Inferior parietal cortex (tissue), 1 donor: Measurements from ENCODE around the gene RECK.
"Not testable (repeated sequence)": the region's sequence is repeated elsewhere in the genome, so short reads cannot be mapped to it uniquely, and the experiment has no call there.

Experiments
- DNase-seq: peaks from one replicate; pipeline ENCODE4 v3.0.0-alpha.2; 2016; ENCODE audit errors: extremely low spot score

The RECK gene

GRCh38 chr9:36110434-36110833 lies 73.7 kb downstream of the RECK start:
- no peak for DNase-seq

GRCh38 chr9:36112516-36112915 lies 75.8 kb downstream of the RECK start:
- no peak for DNase-seq

GRCh38 chr9:36113999-36114398 lies 77.3 kb downstream of the RECK start:
- no peak for DNase-seq

- DNase-seq, result no peak
Measured at GRCh38 chr9:36116593-36116992, 79.9 kb downstream of the RECK start.

GRCh38 chr9:36118201-36118600 lies 81.5 kb downstream of the RECK start:
- DNase-seq, result no peak

GRCh38 chr9:36118706-36119105 lies 82.0 kb downstream of the RECK start:
- DNase-seq, result no peak

- no peak for DNase-seq
Measured at GRCh38 chr9:36119476-36119875, 82.8 kb downstream of the RECK start.

GRCh38 chr9:36120705-36121104 lies 84.0 kb downstream of the RECK start:
- no peak for DNase-seq

- no peak for DNase-seq
Measured at GRCh38 chr9:36121971-36122370, 85.3 kb downstream of the RECK start.

GRCh38 chr9:36123515-36123914 lies 86.8 kb downstream of the RECK start:
- no peak for DNase-seq

GRCh38 chr9:36125062-36125855 lies 88.5 kb downstream of the RECK start:
- no peak for DNase-seq

GRCh38 chr9:36126016-36126730 lies 89.5 kb downstream of the RECK start:
- no peak for DNase-seq

- DNase-seq, result no peak
Measured at GRCh38 chr9:36127652-36128244, 91.0 kb downstream of the RECK start.

- DNase-seq, result no peak
Measured at GRCh38 chr9:36128349-36128748, 91.6 kb downstream of the RECK start.

GRCh38 chr9:36129139-36129538 lies 92.4 kb downstream of the RECK start:
- DNase-seq, result no peak

GRCh38 chr9:36131666-36132065 lies 95.0 kb downstream of the RECK start:
- DNase-seq, result not testable (repeated sequence)

GRCh38 chr9:36132086-36132485 lies 95.4 kb downstream of the RECK start:
- no peak for DNase-seq

- DNase-seq, result no peak
Measured at GRCh38 chr9:36134761-36135505, 98.2 kb downstream of the RECK start.

GRCh38 chr9:36135741-36136271 lies 99.1 kb downstream of the RECK start:
- no peak for DNase-seq

GRCh38 chr9:36136272-36136893 lies 99.7 kb downstream of the RECK start, which contains the start of gene GLIPR2:
GLIPR2 (plus strand) TSS chr9:36136733; CDS start chr9:36136779, 46 bp downstream.
- peak; percentile 63 for DNase-seq

- DNase-seq, result no peak
Measured at GRCh38 chr9:36136894-36137391, 100.2 kb downstream of the RECK start.
